Measurements from ENCODE around the gene CHKB.

- no peak for TF ChIP-seq ZNF274 (IDR thresholded peaks at IDR 0.05; ENCODE audit: low read depth, low read length)
- no peak for TF ChIP-seq YY1 (IDR thresholded peaks at IDR 0.05; ENCODE audit: insufficient read depth, insufficient read length)
Measured at GRCh38 chr22:50579752-50580151, 2.9 kb downstream of the CHKB start.
